NCI-H460 (cell line): ENCODE data around the gene MARS2. TPM values are rescaled to one million over a fixed set of nuclear protein-coding genes. Genes with fewer than 3 reads are reported as not detected.
"Not testable (repeated sequence)": the region's sequence is repeated elsewhere in the genome, so short reads cannot be mapped to it uniquely, and the experiment has no call there.

Experiments
- DNase-seq: peaks from one replicate; pipeline ENCODE4 v3.0.0-alpha.2; 2016; ENCODE audit warnings: low read depth; ENCODE audit errors: extremely low read depth
- total RNA-seq: library from RNA; depleted of rRNA; stranded (reverse); fragments of >200 nt; shearing (Covaris generic); gene quantifications from 2 replicates; pipeline ENCODE4 v1.2.3, GENCODE V29; 2014; rRNA removed

Gene MARS2
- total RNA-seq, 1 experiment from 2014 or later, result 24.0 TPM

DNA sequence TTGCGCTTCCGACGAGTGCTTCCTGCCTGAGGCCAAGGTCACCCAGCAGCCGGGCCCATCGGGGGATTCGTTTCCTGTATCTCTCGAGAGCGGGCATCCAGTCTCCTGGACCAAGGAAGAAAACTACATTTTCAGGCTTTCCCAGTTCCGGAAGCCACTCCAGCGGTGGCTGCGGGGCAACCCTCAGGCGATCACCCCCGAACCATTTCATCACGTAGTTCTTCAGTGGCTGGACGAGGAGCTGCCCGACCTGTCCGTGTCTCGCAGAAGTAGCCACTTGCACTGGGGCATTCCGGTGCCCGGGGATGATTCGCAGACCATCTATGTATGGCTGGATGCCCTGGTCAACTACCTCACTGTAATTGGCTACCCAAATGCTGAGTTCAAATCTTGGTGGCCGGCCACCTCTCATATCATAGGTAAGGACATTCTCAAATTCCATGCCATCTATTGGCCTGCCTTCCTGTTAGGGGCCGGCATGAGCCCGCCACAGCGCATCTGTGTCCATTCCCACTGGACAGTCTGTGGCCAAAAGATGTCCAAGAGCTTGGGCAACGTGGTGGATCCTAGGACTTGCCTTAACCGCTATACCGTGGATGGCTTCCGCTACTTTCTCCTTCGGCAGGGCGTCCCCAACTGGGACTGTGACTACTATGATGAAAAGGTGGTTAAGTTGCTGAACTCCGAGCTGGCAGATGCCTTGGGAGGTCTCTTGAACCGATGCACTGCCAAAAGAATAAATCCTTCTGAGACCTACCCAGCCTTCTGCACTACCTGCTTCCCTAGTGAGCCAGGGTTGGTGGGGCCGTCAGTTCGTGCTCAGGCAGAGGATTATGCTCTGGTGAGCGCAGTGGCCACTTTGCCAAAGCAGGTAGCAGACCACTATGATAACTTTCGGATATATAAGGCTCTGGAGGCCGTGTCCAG is 1.0 kb downstream of the MARS2 start:
- no peak for DNase-seq

DNA sequence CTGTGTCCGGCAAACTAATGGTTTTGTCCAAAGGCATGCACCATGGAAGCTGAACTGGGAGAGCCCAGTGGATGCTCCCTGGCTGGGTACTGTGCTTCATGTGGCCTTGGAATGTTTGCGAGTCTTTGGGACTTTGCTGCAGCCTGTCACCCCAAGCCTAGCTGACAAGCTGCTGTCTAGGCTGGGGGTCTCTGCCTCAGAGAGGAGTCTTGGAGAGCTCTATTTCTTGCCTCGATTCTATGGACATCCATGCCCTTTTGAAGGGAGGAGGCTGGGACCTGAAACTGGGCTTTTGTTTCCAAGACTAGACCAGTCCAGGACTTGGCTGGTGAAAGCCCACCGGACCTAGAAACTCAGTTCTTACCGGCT is 1.7 kb downstream of the MARS2 start:
- DNase-seq, result no peak

DNA sequence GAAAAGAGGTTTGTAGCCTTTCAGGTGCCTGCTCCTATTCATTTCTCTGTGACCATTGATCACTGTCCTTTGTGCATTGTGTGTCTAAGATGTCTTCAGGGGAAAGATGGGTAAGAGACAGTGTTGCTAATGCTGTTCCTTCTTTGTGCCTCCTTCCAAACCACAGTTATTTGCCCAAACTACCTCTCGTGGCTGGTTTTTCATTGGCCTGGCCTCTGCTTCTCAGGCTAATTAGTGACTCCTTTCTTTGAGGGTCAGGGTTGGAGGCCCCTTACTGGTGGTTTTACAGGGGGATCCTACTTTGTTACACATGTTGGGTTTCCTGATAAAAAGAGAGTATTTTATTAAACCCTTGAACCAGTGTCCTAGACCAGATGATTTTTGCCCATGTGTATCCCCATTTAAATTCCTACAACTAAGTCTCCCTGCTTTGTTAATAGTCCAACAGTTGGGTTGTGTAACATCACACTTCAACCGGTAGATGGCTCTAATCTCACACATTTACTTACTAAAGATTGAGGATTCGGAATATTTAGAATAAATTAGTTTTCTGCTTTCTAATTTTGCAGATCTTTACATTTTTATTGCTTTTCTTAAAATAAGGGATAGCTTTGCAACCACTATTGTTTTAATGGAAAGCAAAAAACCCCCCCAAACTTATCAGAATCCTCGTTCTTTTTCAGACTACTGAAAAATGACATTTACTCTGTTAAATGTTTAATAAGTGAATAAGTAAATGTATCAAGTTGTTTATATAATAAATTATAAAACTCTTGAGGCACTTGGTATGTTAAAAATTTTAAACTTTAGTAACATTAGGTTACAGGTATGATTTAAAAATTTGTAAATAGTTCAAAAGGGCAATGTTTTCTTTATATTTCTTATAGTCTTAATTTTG is 2.4 kb downstream of the MARS2 start:
- DNase-seq, result peak; percentile 53

DNA sequence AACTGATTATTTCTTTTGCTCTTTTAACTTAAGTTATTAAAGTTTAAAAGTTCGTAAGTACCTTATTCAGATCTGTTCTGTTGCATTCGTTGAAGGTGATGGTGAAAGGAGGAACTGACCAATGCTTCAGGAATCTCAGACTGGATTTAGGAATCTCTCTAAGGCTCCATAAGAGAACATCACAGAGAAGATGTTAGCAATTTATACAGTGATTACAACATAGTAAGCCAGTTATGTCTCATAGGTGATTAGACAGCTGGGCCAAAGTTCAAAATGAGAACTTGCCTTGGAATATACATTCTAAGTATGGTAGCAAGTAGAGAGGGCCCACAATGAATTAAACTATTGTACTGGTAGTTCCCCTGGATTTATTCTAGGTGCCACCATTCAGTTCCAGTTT is 3.2 kb downstream of the MARS2 start:
- DNase-seq, result peak; percentile 29

DNA sequence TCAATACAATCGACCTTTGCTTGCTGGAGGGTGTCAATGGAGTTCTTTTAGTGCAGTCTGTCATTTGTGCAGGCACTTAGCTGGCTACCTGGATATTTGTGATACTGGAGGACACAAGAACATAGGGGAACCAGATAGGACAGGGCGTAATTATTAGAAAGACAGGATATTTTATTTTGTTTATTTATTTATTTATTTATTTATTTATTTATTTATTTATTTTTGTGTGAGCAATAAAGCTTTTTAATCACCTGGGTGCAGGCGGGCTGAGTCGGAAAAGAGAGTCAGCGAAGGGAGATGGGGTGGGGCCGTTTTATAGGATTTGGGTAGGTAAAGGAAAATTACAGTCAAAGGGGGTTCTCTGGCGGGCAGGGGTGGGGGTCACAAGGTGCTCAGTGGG is 4.0 kb downstream of the MARS2 start:
- DNase-seq, result not testable (repeated sequence)

DNA sequence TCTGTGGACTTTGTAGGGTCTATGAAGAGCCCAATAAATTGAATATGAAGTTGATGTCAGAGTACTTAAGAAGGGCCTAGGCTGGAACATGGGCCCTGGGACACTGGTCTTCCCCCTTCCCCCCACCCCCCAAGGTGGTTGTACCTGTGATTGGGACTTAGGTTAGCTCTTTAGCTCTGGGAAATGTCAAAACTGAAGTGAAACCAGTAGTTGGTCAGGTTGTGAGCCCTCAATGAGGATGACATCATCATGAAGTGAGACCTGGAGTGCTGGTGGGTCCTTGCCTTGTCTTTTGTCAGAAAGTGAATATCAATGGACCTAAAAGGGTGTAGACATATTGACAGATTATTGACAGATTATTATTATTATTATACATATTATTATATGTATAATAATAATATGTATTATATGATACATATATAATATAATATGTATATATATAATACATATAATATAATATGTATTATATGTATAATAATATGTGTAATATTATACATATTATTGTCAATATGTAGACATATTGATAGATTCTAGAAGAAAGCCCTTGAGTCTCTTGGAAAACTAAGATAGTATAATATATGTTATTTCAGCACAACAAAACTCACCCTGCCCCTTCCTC is 5.4 kb downstream of the MARS2 start:
- no peak for DNase-seq

DNA sequence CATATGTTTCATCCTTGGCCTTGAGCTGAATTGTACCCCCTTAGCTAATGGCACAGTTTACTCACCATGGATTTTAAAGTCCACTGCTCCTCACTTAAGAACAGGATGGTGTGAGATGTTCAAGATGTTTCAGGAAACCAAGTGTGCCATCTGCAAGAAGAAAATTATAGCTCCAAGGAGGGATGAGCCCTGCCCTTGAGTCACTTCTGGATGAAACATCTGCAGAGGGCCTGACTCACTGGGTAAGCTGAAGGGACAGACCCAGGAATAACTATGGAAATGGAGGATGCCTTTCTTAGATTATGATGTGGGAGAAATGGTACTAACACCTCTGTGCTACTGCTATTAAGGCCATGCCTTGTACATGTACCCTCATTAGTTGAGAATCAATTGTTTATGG is 6.4 kb downstream of the MARS2 start:
- DNase-seq, result no peak

DNA sequence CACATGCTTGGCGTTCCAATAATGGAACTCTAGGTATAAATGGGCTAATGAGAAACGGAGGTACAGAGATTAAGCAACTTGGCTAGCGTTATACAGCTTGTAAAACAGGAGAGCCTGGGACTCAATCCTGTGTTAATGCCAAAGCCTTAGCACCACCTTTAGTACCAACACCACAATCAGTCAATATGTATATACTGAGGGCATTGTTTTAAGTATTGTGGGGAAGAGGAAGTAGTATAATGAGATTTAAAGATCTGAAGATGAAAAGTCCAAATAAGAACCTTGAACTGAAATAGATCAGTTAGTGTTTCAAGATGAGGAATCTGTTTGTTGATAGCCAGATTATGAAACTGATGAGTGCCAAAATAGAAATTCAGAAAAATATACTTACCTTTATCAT is 8.1 kb downstream of the MARS2 start:
- no peak for DNase-seq

DNA sequence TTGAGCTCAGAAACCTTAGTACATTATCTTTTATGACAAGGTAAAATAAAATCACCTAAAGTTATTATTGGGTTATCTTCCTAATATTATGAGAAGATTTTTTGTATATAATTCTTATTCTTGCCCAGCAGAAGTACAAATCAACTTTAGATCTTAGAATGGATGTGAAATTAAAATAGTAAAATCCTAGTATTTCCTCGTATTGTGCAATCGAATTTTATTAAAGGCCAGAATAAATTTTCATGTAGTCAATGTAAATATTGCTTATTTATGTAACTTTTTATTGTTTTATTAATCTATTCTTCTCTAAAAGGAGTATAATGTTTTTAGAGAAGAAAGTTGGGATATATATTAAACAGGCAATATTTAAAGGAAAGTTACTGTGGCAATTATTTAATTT is 12.7 kb downstream of the MARS2 start:
- no peak for DNase-seq

DNA sequence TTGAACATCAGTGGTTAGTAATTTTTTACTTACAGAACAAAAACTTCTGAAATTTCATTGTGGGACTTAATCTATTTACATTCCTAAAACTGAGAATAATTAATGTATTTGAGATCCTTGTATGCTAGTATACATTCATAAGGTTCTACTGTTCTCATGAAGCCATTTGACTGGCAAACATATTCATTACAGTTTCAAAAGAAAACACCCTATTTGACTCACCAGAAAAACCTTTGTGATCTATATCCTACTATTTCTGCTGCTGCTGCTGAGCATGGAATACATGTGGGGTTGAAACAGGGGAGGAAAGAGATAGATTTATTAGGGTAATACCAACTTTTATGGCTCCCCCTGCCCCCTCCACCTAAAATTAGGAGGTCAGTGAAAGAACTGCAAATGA is 21.8 kb downstream of the MARS2 start:
- DNase-seq, result no peak

DNA sequence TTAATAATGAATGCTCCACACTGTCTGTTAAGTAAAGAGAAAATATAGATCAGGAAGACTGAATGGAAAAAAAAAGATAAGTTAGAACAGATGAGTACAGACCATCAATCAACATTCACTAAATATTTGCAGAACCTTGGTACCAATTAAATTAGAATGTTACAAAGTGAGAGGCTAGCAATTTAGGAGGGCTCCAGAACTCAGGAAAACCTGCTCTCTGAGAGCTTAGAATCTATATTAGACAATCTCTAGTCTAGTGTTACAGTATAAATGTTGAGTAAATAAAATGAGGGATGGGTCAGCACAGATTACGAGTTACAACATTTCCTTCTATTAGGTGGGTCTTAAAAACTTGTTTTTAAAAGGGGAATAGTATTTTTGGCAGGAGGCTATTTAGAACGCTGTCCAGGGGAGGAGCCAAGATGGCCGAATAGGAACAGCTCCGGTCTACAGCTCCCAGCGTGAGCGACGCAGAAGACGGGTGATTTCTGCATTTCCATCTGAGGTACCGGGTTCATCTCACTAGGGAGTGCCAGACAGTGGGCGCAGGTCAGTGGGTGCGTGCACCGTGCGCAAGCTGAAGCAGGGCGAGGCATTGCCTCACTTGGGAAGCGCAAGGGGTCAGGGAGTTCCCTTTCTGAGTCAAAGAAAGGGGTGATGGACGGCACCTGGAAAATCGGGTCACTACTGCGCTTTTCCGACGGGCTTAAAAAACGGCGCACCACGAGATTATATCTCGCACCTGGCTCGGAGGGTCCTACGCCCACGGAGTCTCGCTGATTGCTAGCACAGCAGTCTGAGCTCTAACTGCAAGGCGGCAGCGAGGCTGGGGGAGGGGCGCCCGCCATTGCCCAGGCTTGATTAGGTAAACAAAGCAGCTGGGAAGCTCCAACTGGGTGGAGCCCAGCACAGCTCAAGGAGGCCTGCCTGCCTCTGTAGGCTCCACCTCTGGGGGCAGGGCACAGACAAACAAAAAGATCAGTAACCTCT is 23.7 kb downstream of the MARS2 start:
- not testable (repeated sequence) for DNase-seq

DNA sequence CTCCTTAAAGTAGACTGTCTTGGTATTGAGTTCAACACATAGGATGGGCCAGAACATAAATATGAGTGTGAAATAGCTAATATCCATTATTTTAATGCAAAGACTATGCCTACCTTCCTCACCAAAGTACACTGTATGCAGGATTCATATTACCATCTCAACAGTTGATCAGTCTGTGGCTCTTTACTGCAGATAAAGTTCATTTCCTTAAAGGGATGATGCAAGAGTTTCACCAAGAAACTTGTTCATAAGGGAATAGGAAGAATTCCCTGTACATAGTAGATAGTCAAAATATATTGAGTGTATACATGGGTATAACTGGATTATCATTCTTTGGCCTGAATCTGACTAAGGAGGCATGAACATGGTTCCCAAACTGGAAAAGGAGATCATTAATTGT is 35.0 kb downstream of the MARS2 start:
- DNase-seq, result no peak

Other genes with a start within 250 kb of the MARS2 start
- gene HSPD1, start 205.5 kb upstream of the MARS2 start, total RNA-seq, result 1,005 and 1,107 TPM in 2 replicates
- 326 and 343 TPM in 2 replicates for gene HSPE1, start 205.0 kb upstream of the MARS2 start, total RNA-seq
- 98.9 and 102 TPM in 2 replicates for gene MOB4, start 189.3 kb upstream of the MARS2 start, total RNA-seq
- gene RFTN2, start 29.8 kb upstream of the MARS2 start, total RNA-seq, result 0.20 and 0.87 TPM in 2 replicates
- not detected in 2 replicates for gene BOLL, start 80.0 kb downstream of the MARS2 start, total RNA-seq
- gene PLCL1, start 99.2 kb downstream of the MARS2 start, total RNA-seq, result 0.02 and 0.09 TPM in 2 replicates